PC-3 (cell line): ENCODE results near the gene ADARB2.

Experiments used
- EZH2 ChIP-seq: fragments of 300-600 bp; sonication (generic); IDR thresholded peaks from one replicate; pipeline ENCODE4 v1.6.1; 2017; ENCODE audit warnings: antibody characterized with exemption, mild to moderate bottlenecking, low read length; ENCODE audit not compliant: unreplicated experiment
- TF ChIP-seq, protein P1 (sequence below): fragments of 300-600 bp; sonication (generic); conservative IDR thresholded peaks from 2 replicates; pipeline ENCODE4 v1.5.1; 2017; ENCODE audit warnings: antibody characterized with exemption, low read depth, mild to moderate bottlenecking, low read length

DNA sequence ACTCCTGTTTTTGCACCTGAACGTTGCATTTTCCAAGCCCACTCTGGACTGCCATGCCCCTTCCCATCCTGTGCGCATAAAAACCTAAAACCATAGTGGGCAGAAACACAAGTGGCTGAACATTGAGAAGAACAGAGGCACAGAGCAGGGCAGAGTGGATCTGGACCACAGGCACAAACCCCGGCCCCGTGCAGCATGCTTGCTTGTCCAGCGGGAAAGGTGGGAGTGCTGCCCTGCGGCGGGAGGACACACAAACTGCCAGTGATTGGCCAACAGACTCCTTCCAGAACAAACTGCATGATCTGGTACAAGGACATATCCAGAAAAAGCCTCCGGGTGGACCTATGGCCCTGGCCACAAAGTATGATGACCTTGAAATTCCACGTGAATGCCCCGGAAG is 42.5 kb upstream of the ADARB2 start:
- TF ChIP-seq, protein P1, sequence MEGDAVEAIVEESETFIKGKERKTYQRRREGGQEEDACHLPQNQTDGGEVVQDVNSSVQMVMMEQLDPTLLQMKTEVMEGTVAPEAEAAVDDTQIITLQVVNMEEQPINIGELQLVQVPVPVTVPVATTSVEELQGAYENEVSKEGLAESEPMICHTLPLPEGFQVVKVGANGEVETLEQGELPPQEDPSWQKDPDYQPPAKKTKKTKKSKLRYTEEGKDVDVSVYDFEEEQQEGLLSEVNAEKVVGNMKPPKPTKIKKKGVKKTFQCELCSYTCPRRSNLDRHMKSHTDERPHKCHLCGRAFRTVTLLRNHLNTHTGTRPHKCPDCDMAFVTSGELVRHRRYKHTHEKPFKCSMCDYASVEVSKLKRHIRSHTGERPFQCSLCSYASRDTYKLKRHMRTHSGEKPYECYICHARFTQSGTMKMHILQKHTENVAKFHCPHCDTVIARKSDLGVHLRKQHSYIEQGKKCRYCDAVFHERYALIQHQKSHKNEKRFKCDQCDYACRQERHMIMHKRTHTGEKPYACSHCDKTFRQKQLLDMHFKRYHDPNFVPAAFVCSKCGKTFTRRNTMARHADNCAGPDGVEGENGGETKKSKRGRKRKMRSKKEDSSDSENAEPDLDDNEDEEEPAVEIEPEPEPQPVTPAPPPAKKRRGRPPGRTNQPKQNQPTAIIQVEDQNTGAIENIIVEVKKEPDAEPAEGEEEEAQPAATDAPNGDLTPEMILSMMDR = no peak
- TF ChIP-seq EZH2 = no peak
